ENCODE measurements around the gene ANTXR1. TPM values are rescaled to one million over a fixed set of nuclear protein-coding genes. Genes with fewer than 3 reads are reported as not detected.

ANTXR1 gene
- total and polyA plus RNA-seq, 9 of the 15 experiments (the other 6 are each of a cell fraction or from before 2014, with no cell fraction given), result 0.07 to 1.00 (median 0.54) TPM

DNA sequence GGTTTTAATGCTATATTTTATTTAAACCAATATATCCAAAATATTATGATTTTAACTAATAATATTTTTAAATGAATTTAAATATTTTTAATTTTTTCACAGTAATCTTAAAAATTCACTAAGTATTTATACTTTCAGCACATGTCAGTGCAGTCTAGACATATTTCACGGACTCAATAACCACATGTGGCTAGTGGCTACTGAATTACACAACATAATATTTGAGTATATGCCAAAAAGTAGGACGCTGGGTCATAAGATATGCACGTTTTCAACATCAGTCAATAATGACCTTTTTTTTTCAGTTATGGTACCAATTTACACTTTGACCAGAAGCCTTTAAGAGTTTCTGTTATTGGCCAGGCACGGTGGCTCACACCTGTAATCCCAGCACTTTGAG, 256.4 kb downstream of the ANTXR1 start:
- Histone ChIP-seq H4K20me1 (replicated peaks; ENCODE audit: control insufficient read depth, insufficient read depth, low read length) (no peaks in the 10 kb centered on the region), H3K9me1 (ENCODE audit: control insufficient read depth, insufficient read depth, low read length) (no peaks in the 10 kb centered on the region), H3K27me3 (ENCODE audit: control insufficient read depth in 2 of 2, insufficient read depth in 2 of 2, low read length in 2 of 2) (peaks cover 0 to 7% of the 10 kb centered on the region in 2 experiments; a peak in 2 of 5 replicates), H3K27ac (ENCODE audit: extremely low read depth, low read depth, low read length) (no peak overlapping the region), H2AFZ (ENCODE audit: low read depth, low read length) (no peak overlapping the region), H3K4me2 (ENCODE audit: insufficient read depth, low read length) (no peak overlapping the region), H3K4me3 (no peak overlapping the region), H3K4me1 (replicated peaks in 1 of 2; ENCODE audit: control insufficient read depth in 2 of 2, insufficient read depth in 2 of 2, low read length in 2 of 2) (no peaks in the 10 kb centered on the region), H3K9ac (ENCODE audit: insufficient read depth in 1 of 2, low read depth in 2 of 2, low read length in 2 of 2) (no peak overlapping the region), H3K79me2 (ENCODE audit: control insufficient read depth, insufficient read depth, low read length) (no peaks in the 10 kb centered on the region), H3K36me3 (ENCODE audit: control insufficient read depth, insufficient read depth, low read length) (no peaks in the 10 kb centered on the region), H3K9me3 (replicated peaks; ENCODE audit: control insufficient read depth, insufficient read depth, low read depth, low read length) (no peaks in the 10 kb centered on the region)
- FAIRE-seq (no peak), ATAC-seq (no peak), DNase-seq (ENCODE audit: extremely low read depth in 1 of 4, low spot score in 3 of 4) (no peak)
- no TSS peak for BruUV-seq (replicated peaks)
- intact Hi-C loops (cut with micrococcal nuclease), result no loop called here
- 2% methylated on average over 4 of the region's 4 CpGs for WGBS (ENCODE audit: insufficient coverage, low coverage, missing lambda C conversion rate)
- ChIA-PET CTCF (ENCODE audit: low intra/inter-chr PET ratio) (no interaction called here), POLR2A (interaction anchor here (0.8 kb wide), 1 partner anchor 12 kb away, joined by 4 read pairs; no protein-coding TSS in a partner anchor)
- in situ Hi-C loops (cut with MboI), result no loop called here
- no peak for TF ChIP-seq SRSF3 (IDR thresholded peaks at IDR 0.05; ENCODE audit: insufficient read depth, low read length)
- TF ChIP-seq, protein P1, sequence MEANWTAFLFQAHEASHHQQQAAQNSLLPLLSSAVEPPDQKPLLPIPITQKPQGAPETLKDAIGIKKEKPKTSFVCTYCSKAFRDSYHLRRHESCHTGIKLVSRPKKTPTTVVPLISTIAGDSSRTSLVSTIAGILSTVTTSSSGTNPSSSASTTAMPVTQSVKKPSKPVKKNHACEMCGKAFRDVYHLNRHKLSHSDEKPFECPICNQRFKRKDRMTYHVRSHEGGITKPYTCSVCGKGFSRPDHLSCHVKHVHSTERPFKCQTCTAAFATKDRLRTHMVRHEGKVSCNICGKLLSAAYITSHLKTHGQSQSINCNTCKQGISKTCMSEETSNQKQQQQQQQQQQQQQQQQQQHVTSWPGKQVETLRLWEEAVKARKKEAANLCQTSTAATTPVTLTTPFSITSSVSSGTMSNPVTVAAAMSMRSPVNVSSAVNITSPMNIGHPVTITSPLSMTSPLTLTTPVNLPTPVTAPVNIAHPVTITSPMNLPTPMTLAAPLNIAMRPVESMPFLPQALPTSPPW (CRISPR knock-in tag; IDR thresholded peaks at IDR 0.05), result no peak
- no peak for TF ChIP-seq TAL1 (IDR thresholded peaks at IDR 0.05)
- no peak for TF ChIP-seq HOMEZ (CRISPR knock-in tag; IDR thresholded peaks at IDR 0.05)
